MCF 10A (cell line): ENCODE measurements around the gene MELTF. TPM values are rescaled to one million over a fixed set of nuclear protein-coding genes. Genes with fewer than 3 reads are reported as not detected.

Experiments
- BruUV-seq: library from RNA; stranded (reverse); fragments of 400-500 nt; replicated peaks from 2 replicates; lab custom pipeline; 2021; lab: Mats Ljungman, UMichigan
- CTCF ChIA-PET: fragments of 300-600 bp; sonication (Branson Sonifier 250); formaldehyde crosslinking; extraction: SDS; loops from one replicate; lab custom pipeline; 2021; ENCODE audit warnings: antibody characterized with exemption, inconsistent platforms; lab: Yijun Ruan, JAX
- POLR2A ChIA-PET: fragments of 300-600, 350-650 bp; sonication (Branson Sonifier 250); formaldehyde crosslinking; extraction: SDS; loops from one replicate; lab custom pipeline; 2020; ENCODE audit warnings: antibody characterized with exemption, inconsistent platforms; lab: Yijun Ruan, JAX
- DNase-seq: peaks from one replicate; pipeline ENCODE4 v3.0.0-alpha.2; 2018; ENCODE audit not compliant: unreplicated experiment
- H3K27ac Mint-ChIP-seq: one replicate; pipeline ENCODE4 v1.8.0; 2022; ENCODE audit warnings: mild to moderate bottlenecking, low read depth, mixed read lengths; ENCODE audit not compliant: unreplicated experiment
- H3K27me3 Mint-ChIP-seq: one replicate; pipeline ENCODE4 v1.8.0; 2022; ENCODE audit warnings: mixed read lengths; ENCODE audit not compliant: insufficient read depth, unreplicated experiment
- H3K36me3 Mint-ChIP-seq: one replicate; pipeline ENCODE4 v1.8.0; 2022; ENCODE audit warnings: mild to moderate bottlenecking, moderate library complexity, mixed read lengths; ENCODE audit not compliant: insufficient read depth, unreplicated experiment
- H3K4me1 Mint-ChIP-seq: one replicate; pipeline ENCODE4 v1.8.0; 2022; ENCODE audit warnings: mixed read lengths; ENCODE audit not compliant: insufficient read depth, unreplicated experiment
- H3K4me3 Mint-ChIP-seq: one replicate; pipeline ENCODE4 v1.8.0; 2022; ENCODE audit warnings: mild to moderate bottlenecking, moderate library complexity, mixed read lengths; ENCODE audit not compliant: unreplicated experiment
- H3K9me3 Mint-ChIP-seq: one replicate; pipeline ENCODE4 v1.8.0; 2022; ENCODE audit warnings: mixed read lengths; ENCODE audit not compliant: unreplicated experiment
- CTCF ChIP-seq: fragments of 200-600 bp; IDR thresholded peaks from one replicate; pipeline ENCODE4 v1.8.0; 2022; ENCODE audit warnings: antibody characterized with exemption, mild to moderate bottlenecking; ENCODE audit not compliant: unreplicated experiment
- intact Hi-C: fragments of 100-400 bp; cut with micrococcal nuclease; formaldehyde crosslinking; loops from 2 replicates; pipeline ENCODE4 v1.14.1; 2022
- total RNA-seq: library from RNA; stranded (reverse); gene quantifications from 2 replicates; pipeline ENCODE4 v1.2.3, GENCODE V29; 2022

MELTF gene
- total RNA-seq, 1 experiment from 2014 or later = 9.1 TPM

DNA sequence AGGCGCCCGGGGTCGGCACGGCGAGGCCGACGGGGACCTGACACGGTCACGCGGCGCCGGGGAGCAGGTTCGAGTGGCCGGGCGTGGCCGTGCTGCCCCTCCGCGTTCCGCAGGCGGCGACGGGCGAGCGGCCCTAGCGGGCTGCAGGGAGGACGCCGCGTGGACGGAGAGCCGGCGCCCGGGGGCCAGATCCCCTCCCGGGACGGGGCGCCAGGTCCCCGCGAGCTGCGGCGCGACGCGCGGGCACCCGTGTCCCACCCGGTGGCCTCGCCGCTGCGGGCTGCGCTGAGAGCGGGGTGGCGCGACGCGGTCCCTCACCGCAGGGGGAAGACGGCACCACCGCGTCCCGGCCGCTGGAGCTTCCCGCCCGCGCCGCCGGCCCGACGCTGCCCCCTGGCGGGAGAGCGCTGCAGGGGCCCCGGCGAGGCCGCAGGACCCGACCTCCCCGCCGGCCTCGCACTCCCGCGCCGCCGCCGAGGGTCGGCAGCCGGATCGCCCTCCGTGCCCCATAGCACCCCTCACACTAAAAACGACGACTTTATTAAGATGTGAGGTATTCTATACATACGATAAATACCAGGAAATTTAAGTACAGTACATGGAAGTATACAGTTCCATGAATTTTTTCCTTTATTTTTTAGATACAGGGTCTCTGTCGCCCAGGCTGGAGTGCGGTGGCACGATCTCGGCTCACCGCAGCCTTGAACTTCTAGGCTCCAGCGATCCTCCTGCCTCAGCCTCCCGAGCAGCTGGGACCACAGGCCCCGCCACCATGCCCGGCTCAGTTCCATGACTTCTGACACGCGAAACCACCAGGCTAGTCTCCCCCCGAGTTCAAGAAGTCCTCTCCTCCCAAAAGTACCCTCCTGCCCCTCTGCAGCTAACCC is 59.7 kb downstream of the MELTF start:
- intact Hi-C loops = loop anchor here (1.0 to 2.0 kb wide), 2 partner anchors 132 to 361 kb away; no protein-coding TSS in a partner anchor
- no TSS peak for BruUV-seq
- peak overlapping the region; percentile 68 for H3K4me3 Mint-ChIP-seq
- POLR2A ChIA-PET = interaction anchor here (0.6 to 3.8 kb wide), 5 partner anchors 25 to 399 kb away, joined by 3 to 30 read pairs (median 4); partner anchors contain the start of genes NCBP2 and SENP5
- no peaks in the 10 kb centered on the region for H3K27me3 Mint-ChIP-seq
- H3K9me3 Mint-ChIP-seq = no peaks in the 10 kb centered on the region
- no peaks in the 10 kb centered on the region for H3K4me1 Mint-ChIP-seq
- DNase-seq = peak; percentile 54
- CTCF ChIA-PET = interaction anchor here (0.5 to 1.7 kb wide), 13 partner anchors 10 to 989 kb away, joined by 3 to 6 read pairs (median 3); partner anchors contain the start of gene NCBP2
- peak; percentile 74 for TF ChIP-seq CTCF
- peaks cover 1% of the 10 kb centered on the region for H3K36me3 Mint-ChIP-seq
- H3K27ac Mint-ChIP-seq = no peak overlapping the region

DNA sequence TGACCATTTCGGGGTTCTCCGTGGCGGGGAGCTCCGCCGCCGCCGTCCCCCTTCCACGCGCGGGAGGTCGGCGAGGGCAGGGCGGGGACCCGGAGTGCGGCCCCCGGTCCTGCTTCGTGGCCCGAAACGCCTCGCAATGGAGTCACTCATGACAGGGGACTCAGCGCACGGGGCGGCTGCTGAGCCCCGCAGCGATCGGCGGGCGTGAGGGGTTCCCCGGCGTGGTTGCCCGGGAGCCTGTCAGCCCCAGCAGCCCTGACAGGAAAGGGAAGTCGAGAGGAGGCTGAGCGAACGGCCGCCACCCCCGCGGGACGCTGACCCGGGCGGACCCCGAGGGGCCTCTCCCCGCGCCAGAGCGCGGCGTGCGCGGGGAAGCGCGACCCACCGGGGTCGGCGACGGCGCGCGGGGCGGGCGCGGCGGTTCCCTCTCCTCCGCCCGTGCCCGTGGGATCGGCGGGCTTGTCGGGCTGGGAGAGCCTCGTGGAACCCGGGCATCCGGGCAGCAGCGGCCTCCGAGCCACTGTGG is 60.4 kb downstream of the MELTF start:
- no peaks in the 10 kb centered on the region for H3K4me1 Mint-ChIP-seq
- peak overlapping the region; percentile 73 for H3K4me3 Mint-ChIP-seq
- POLR2A ChIA-PET = interaction anchor here (0.6 to 3.8 kb wide), 4 partner anchors 24 to 100 kb away, joined by 3 to 30 read pairs (median 6); partner anchors contain the start of genes NCBP2 and SENP5
- TF ChIP-seq CTCF = no peak
- peaks cover 5% of the 10 kb centered on the region for H3K36me3 Mint-ChIP-seq
- no peak overlapping the region for H3K27ac Mint-ChIP-seq
- no peaks in the 10 kb centered on the region for H3K27me3 Mint-ChIP-seq
- H3K9me3 Mint-ChIP-seq = no peaks in the 10 kb centered on the region
- CTCF ChIA-PET = interaction anchor here (0.5 to 1.4 kb wide), 7 partner anchors 12 to 990 kb away, joined by 3 to 4 read pairs (median 3); partner anchors contain the start of gene NCBP2
- no TSS peak for BruUV-seq
- peak; percentile 48 for DNase-seq
- intact Hi-C loops = loop anchor here (1.0 kb wide), 1 partner anchor 131 kb away; no protein-coding TSS in a partner anchor

GRCh38 chr3:196968233-196969133 is 61.1 kb downstream of the MELTF start, which contains the start of gene PIGZ:
Gene PIGZ (minus strand): TSS chr3:196968833. CDS start chr3:196952031, 16,802 bp downstream.
- H3K4me1 Mint-ChIP-seq = no peaks in the 10 kb centered on the region
- H3K9me3 Mint-ChIP-seq = no peaks in the 10 kb centered on the region
- BruUV-seq = no TSS peak
- H3K4me3 Mint-ChIP-seq = peak within 1 kb of the TSS; percentile 73
- TF ChIP-seq CTCF = no peak
- H3K36me3 Mint-ChIP-seq = peaks cover 5% of the 10 kb centered on the region
- POLR2A ChIA-PET = interaction anchor here (0.6 to 3.8 kb wide), 3 partner anchors 26 to 100 kb away, joined by 3 to 30 read pairs (median 9); partner anchors contain the start of genes NCBP2 and SENP5
- intact Hi-C loops = loop anchor here (1.0 kb wide), 1 partner anchor 130 kb away; no protein-coding TSS in a partner anchor
- peak; percentile 45 for DNase-seq
- CTCF ChIA-PET = interaction anchor here (0.5 kb wide), 1 partner anchor 582 kb away, joined by 3 read pairs; no protein-coding TSS in a partner anchor
- no peak within 1 kb of the TSS for H3K27ac Mint-ChIP-seq
- no peaks in the 10 kb centered on the region for H3K27me3 Mint-ChIP-seq
